ENCODE measurements around the gene TNK2. TPM values are rescaled to one million over a fixed set of nuclear protein-coding genes. Genes with fewer than 3 reads are reported as not detected.
A peak's percentile ranks its signal among the peaks of the same experiment; 100 is the strongest.
"Not testable (repeated sequence)": the region's sequence is repeated elsewhere in the genome, so short reads cannot be mapped to it uniquely, and the experiment has no call there.

The TNK2 gene
- total RNA-seq, 3 donors from 2014 or later (not counting 1 experiment from before 2014, with no cell fraction given): 169 to 207 (median 171) TPM

- H3K4me1 ChIP-seq (ENCODE audit: control insufficient read depth, insufficient read depth, low read length); H3K9me3 ChIP-seq (ENCODE audit: control insufficient read depth, insufficient read depth, low read length); H3K27ac Mint-ChIP-seq; H3K36me3 ChIP-seq (ENCODE audit: control insufficient read depth, insufficient read depth, low read length); DNase-seq; H3K4me3 ChIP-seq (ENCODE audit: low read length); H3K27me3 ChIP-seq (ENCODE audit: control insufficient read depth, insufficient read depth, low read length); H3K9me3 Mint-ChIP-seq; ATAC-seq; H3K4me1 Mint-ChIP-seq; intact Hi-C loops (cut with micrococcal nuclease); H3K27me3 Mint-ChIP-seq (ENCODE audit: low read depth in 2 of 2); H3K27ac ChIP-seq (ENCODE audit: low read length); H3K36me3 Mint-ChIP-seq: not testable (repeated sequence)
- WGBS (ENCODE audit: insufficient coverage): 93% methylated on average over 3 of the region's 9 CpGs
- H3K4me3 Mint-ChIP-seq: peak overlapping the region; percentile 40
These were observed 43.3 kb upstream of the TNK2 start for GRCh38 chr3:195951443-195952177.

GRCh38 chr3:195950731-195951130 is 42.4 kb upstream of the TNK2 start:
- H3K36me3 Mint-ChIP-seq; H3K27ac ChIP-seq (ENCODE audit: low read length); H3K4me3 ChIP-seq (ENCODE audit: low read length); H3K27ac Mint-ChIP-seq; H3K9me3 Mint-ChIP-seq; H3K4me1 Mint-ChIP-seq; H3K9me3 ChIP-seq (ENCODE audit: control insufficient read depth, insufficient read depth, low read length); H3K27me3 ChIP-seq (ENCODE audit: control insufficient read depth, insufficient read depth, low read length); intact Hi-C loops (cut with micrococcal nuclease); DNase-seq; H3K36me3 ChIP-seq (ENCODE audit: control insufficient read depth, insufficient read depth, low read length); H3K27me3 Mint-ChIP-seq (ENCODE audit: low read depth in 2 of 2); H3K4me1 ChIP-seq (ENCODE audit: control insufficient read depth, insufficient read depth, low read length); H3K4me3 Mint-ChIP-seq; ATAC-seq: not testable (repeated sequence)
- 92% methylated on average over 10 of the region's 13 CpGs for WGBS (ENCODE audit: insufficient coverage)

- WGBS (ENCODE audit: insufficient coverage): 92% methylated on average over 3 of the region's 4 CpGs
- H3K9me3 Mint-ChIP-seq; H3K9me3 ChIP-seq (ENCODE audit: control insufficient read depth, insufficient read depth, low read length); DNase-seq; ATAC-seq; H3K4me3 ChIP-seq (ENCODE audit: low read length); H3K27me3 ChIP-seq (ENCODE audit: control insufficient read depth, insufficient read depth, low read length); H3K27me3 Mint-ChIP-seq (ENCODE audit: low read depth in 2 of 2); H3K4me1 ChIP-seq (ENCODE audit: control insufficient read depth, insufficient read depth, low read length); H3K36me3 ChIP-seq (ENCODE audit: control insufficient read depth, insufficient read depth, low read length); intact Hi-C loops (cut with micrococcal nuclease); H3K4me1 Mint-ChIP-seq; H3K27ac Mint-ChIP-seq; H3K4me3 Mint-ChIP-seq; H3K27ac ChIP-seq (ENCODE audit: low read length); H3K36me3 Mint-ChIP-seq: not testable (repeated sequence)
These were observed 41.8 kb upstream of the TNK2 start for GRCh38 chr3:195950164-195950563.

GRCh38 chr3:195946910-195947699 is 38.8 kb upstream of the TNK2 start:
- H3K4me1 Mint-ChIP-seq: peaks cover 19 to 24% of the 10 kb centered on the region in 2 donors
- H3K36me3 ChIP-seq (ENCODE audit: control insufficient read depth, insufficient read depth, low read length); DNase-seq; H3K4me3 Mint-ChIP-seq; H3K27me3 ChIP-seq (ENCODE audit: control insufficient read depth, insufficient read depth, low read length); H3K9me3 ChIP-seq (ENCODE audit: control insufficient read depth, insufficient read depth, low read length); H3K4me3 ChIP-seq (ENCODE audit: low read length); H3K27ac Mint-ChIP-seq; H3K27me3 Mint-ChIP-seq (ENCODE audit: low read depth in 2 of 2); H3K9me3 Mint-ChIP-seq; intact Hi-C loops (cut with micrococcal nuclease); H3K4me1 ChIP-seq (ENCODE audit: control insufficient read depth, insufficient read depth, low read length); H3K36me3 Mint-ChIP-seq; H3K27ac ChIP-seq (ENCODE audit: low read length); ATAC-seq: not testable (repeated sequence)
- 97% methylated on average over 19 of the region's 20 CpGs for WGBS (ENCODE audit: insufficient coverage)

GRCh38 chr3:195941265-195941815 is 33.0 kb upstream of the TNK2 start:
- H3K27me3 Mint-ChIP-seq (ENCODE audit: low read depth in 2 of 2); H3K36me3 ChIP-seq (ENCODE audit: control insufficient read depth, insufficient read depth, low read length); H3K27ac Mint-ChIP-seq; H3K9me3 ChIP-seq (ENCODE audit: control insufficient read depth, insufficient read depth, low read length); H3K4me3 ChIP-seq (ENCODE audit: low read length); H3K4me3 Mint-ChIP-seq; H3K27me3 ChIP-seq (ENCODE audit: control insufficient read depth, insufficient read depth, low read length); ATAC-seq; H3K9me3 Mint-ChIP-seq; intact Hi-C loops (cut with micrococcal nuclease); H3K27ac ChIP-seq (ENCODE audit: low read length); DNase-seq; H3K4me1 ChIP-seq (ENCODE audit: control insufficient read depth, insufficient read depth, low read length): not testable (repeated sequence)
- Mint-ChIP-seq H3K4me1 (peaks cover 19 to 28% of the 10 kb centered on the region in 2 donors), H3K36me3 (peaks cover 14% of the 10 kb centered on the region)
- WGBS (ENCODE audit: insufficient coverage): 93% methylated on average over 26 of the region's 27 CpGs

GRCh38 chr3:195940806-195941205 is 32.5 kb upstream of the TNK2 start:
- H3K36me3 ChIP-seq (ENCODE audit: control insufficient read depth, insufficient read depth, low read length); H3K4me3 Mint-ChIP-seq; H3K4me1 ChIP-seq (ENCODE audit: control insufficient read depth, insufficient read depth, low read length); H3K9me3 ChIP-seq (ENCODE audit: control insufficient read depth, insufficient read depth, low read length); H3K9me3 Mint-ChIP-seq; DNase-seq; H3K4me3 ChIP-seq (ENCODE audit: low read length); H3K27me3 Mint-ChIP-seq (ENCODE audit: low read depth in 2 of 2); H3K27ac Mint-ChIP-seq; H3K27me3 ChIP-seq (ENCODE audit: control insufficient read depth, insufficient read depth, low read length); intact Hi-C loops (cut with micrococcal nuclease); H3K27ac ChIP-seq (ENCODE audit: low read length); ATAC-seq: not testable (repeated sequence)
- Mint-ChIP-seq H3K36me3 (peaks cover 14% of the 10 kb centered on the region), H3K4me1 (peaks cover 19 to 28% of the 10 kb centered on the region in 2 donors)
- WGBS (ENCODE audit: insufficient coverage): 89% methylated on average over 13 of the region's 13 CpGs

GRCh38 chr3:195939526-195940470 is 31.4 kb upstream of the TNK2 start:
- H3K4me3 ChIP-seq (ENCODE audit: low read length); H3K27me3 Mint-ChIP-seq (ENCODE audit: low read depth in 2 of 2); H3K36me3 ChIP-seq (ENCODE audit: control insufficient read depth, insufficient read depth, low read length); DNase-seq; ATAC-seq; H3K27me3 ChIP-seq (ENCODE audit: control insufficient read depth, insufficient read depth, low read length); H3K9me3 ChIP-seq (ENCODE audit: control insufficient read depth, insufficient read depth, low read length); H3K9me3 Mint-ChIP-seq; H3K4me1 ChIP-seq (ENCODE audit: control insufficient read depth, insufficient read depth, low read length); intact Hi-C loops (cut with micrococcal nuclease); H3K27ac Mint-ChIP-seq; H3K4me3 Mint-ChIP-seq; H3K27ac ChIP-seq (ENCODE audit: low read length): not testable (repeated sequence)
- H3K36me3 Mint-ChIP-seq: peaks cover 14% of the 10 kb centered on the region
- peaks cover 19 to 28% of the 10 kb centered on the region in 2 donors for H3K4me1 Mint-ChIP-seq
- WGBS (ENCODE audit: insufficient coverage): 90% methylated on average over 28 of the region's 30 CpGs

All from natural killer cell (primary cell).